Muscle of back (tissue), 11 donors: ENCODE measurements around the gene TBC1D12. TPM values are rescaled to one million over a fixed set of nuclear protein-coding genes. Genes with fewer than 3 reads are reported as not detected.
A peak's percentile ranks its signal among the peaks of the same experiment; 100 is the strongest.

Source experiments
- DNase-seq, 3 donors: peaks; one replicate each; pipeline versions ENCODE4 v3.0.0 to v3.0.0-alpha.2; 2013
- polyA plus RNA-seq, 10 donors: library from polyadenylated mRNA; unstranded; fragments of 120-200 nt; gene quantifications; one replicate each; pipeline ENCODE4 v1.2.1, GENCODE V29; 2013; ENCODE audit not compliant: insufficient read length in 10 of 10

TBC1D12 gene
- polyA plus RNA-seq, 10 donors = 10.2 to 16.5 (median 12.7) TPM

GRCh38 chr10:94443549-94443948, 41.2 kb downstream of the TBC1D12 start:
- DNase-seq = no peak

- DNase-seq = no peak
These were observed 48.4 kb downstream of the TBC1D12 start for GRCh38 chr10:94450782-94451181.

GRCh38 chr10:94451883-94452519, 49.7 kb downstream of the TBC1D12 start:
- no peak for DNase-seq

GRCh38 chr10:94456942-94457341, 54.6 kb downstream of the TBC1D12 start:
- no peak for DNase-seq

GRCh38 chr10:94459385-94459784, 57.0 kb downstream of the TBC1D12 start:
- DNase-seq = no peak

GRCh38 chr10:94461503-94461902, 59.2 kb downstream of the TBC1D12 start:
- no peak for DNase-seq

GRCh38 chr10:94462130-94462529, 59.8 kb downstream of the TBC1D12 start:
- no peak for DNase-seq

- DNase-seq = no peak
These were observed 63.3 kb downstream of the TBC1D12 start for GRCh38 chr10:94465684-94466083.

GRCh38 chr10:94481410-94481809, 79.1 kb downstream of the TBC1D12 start:
- no peak for DNase-seq

- DNase-seq = no peak
These were observed 81.6 kb downstream of the TBC1D12 start for GRCh38 chr10:94483970-94484369.

GRCh38 chr10:94485094-94485493, 82.8 kb downstream of the TBC1D12 start:
- DNase-seq = no peak

GRCh38 chr10:94487575-94487974, 85.2 kb downstream of the TBC1D12 start:
- DNase-seq = no peak

- DNase-seq = no peak
These were observed 86.8 kb downstream of the TBC1D12 start for GRCh38 chr10:94489107-94489506.

GRCh38 chr10:94489976-94490788, 87.8 kb downstream of the TBC1D12 start:
- DNase-seq = no peak

- no peak for DNase-seq
These were observed 88.4 kb downstream of the TBC1D12 start for GRCh38 chr10:94490789-94491039.

- DNase-seq = no peak
These were observed 91.1 kb downstream of the TBC1D12 start for GRCh38 chr10:94493463-94493862.

- no peak for DNase-seq
These were observed 93.7 kb downstream of the TBC1D12 start for GRCh38 chr10:94496010-94496409.

GRCh38 chr10:94496646-94497045, 94.3 kb downstream of the TBC1D12 start:
- DNase-seq = no peak

GRCh38 chr10:94500063-94500462, 97.7 kb downstream of the TBC1D12 start:
- DNase-seq = peak; percentile 2 to 26 (median 12)

- DNase-seq = no peak
These were observed 119.2 kb downstream of the TBC1D12 start for GRCh38 chr10:94521276-94522250.

GRCh38 chr10:94524146-94524545, 121.8 kb downstream of the TBC1D12 start:
- DNase-seq = peak in 1 of 3 donors; percentile 2

- no peak for DNase-seq
These were observed 122.4 kb downstream of the TBC1D12 start for GRCh38 chr10:94524711-94525110.
